HepG2 (cell line): ENCODE data around the gene CMTM8. TPM values are rescaled to one million over a fixed set of nuclear protein-coding genes. Genes with fewer than 3 reads are reported as not detected.

ENCODE experiments used
- AKNA ChIP-seq: sonication (generic); formaldehyde crosslinking; IDR thresholded peaks from 2 replicates; pipeline ENCODE4 v1.4.0; 2020; ENCODE audit warnings: missing genetic modification reagents, borderline replicate concordance
- CENPX ChIP-seq: sonication (generic); formaldehyde crosslinking; IDR thresholded peaks from 2 replicates; pipeline ENCODE4 v1.9.0; 2021; ENCODE audit warnings: mild to moderate bottlenecking, missing genetic modification reagents, moderate library complexity
- DPF2 ChIP-seq: sonication (generic); formaldehyde crosslinking; IDR thresholded peaks from 2 replicates; pipeline ENCODE4 v1.4.0; 2020; ENCODE audit warnings: mild to moderate bottlenecking, low read depth, missing genetic modification reagents, borderline replicate concordance
- GATAD2A ChIP-seq: IDR thresholded peaks from 2 replicates; pipeline ENCODE4 v1.6.1; 2016
- HNRNPK ChIP-seq: fragments of 200-400 bp; formaldehyde crosslinking; IDR thresholded peaks from 2 replicates; pipeline ENCODE4 v1.6.1; 2018; ENCODE audit warnings: low read length, low read depth, moderate library complexity, mild to moderate bottlenecking; ENCODE audit not compliant: poor library complexity, severe bottlenecking
- HOXD1 ChIP-seq: sonication (generic); formaldehyde crosslinking; IDR thresholded peaks from 2 replicates; pipeline ENCODE4 v1.5.0; 2020; ENCODE audit warnings: missing genetic modification reagents
- ISX ChIP-seq: sonication (generic); formaldehyde crosslinking; conservative IDR thresholded peaks from 2 replicates; pipeline ENCODE4 v1.5.0; 2020; ENCODE audit warnings: missing genetic modification reagents
- NFRKB ChIP-seq: fragments of 450-650 bp; IDR thresholded peaks from 2 replicates; pipeline ENCODE4 v1.6.1; 2017
- POLR2AphosphoS2 ChIP-seq: IDR thresholded peaks from 2 replicates; pipeline ENCODE4 v1.6.1; 2011; ENCODE audit warnings: low read depth, low read length, improper control_type of control experiment
- TEAD3 ChIP-seq: optimal IDR thresholded peaks from 2 replicates; pipeline ENCODE3; 2016; ENCODE audit warnings: borderline replicate concordance
- ZFX ChIP-seq: sonication (generic); formaldehyde crosslinking; IDR thresholded peaks from 2 replicates; pipeline ENCODE4 v1.4.0; 2020; ENCODE audit warnings: mild to moderate bottlenecking, low read depth, missing genetic modification reagents, moderate library complexity
- ZMAT5 ChIP-seq: sonication (generic); formaldehyde crosslinking; IDR thresholded peaks from 2 replicates; pipeline ENCODE4 v1.5.0; 2020; ENCODE audit warnings: mild to moderate bottlenecking, low read depth, missing genetic modification reagents, borderline replicate concordance
- ZNF616 ChIP-seq: sonication (generic); formaldehyde crosslinking; IDR thresholded peaks from 2 replicates; pipeline ENCODE4 v1.5.0; 2020; ENCODE audit warnings: low read depth, mild to moderate bottlenecking, missing genetic modification reagents
- polyA plus RNA-seq, 8 experiments: library from polyadenylated mRNA; depleted of rRNA in 3 of 8; stranded (reverse) in 7 of 8; unstranded in 1 of 8; fragments of >200 nt; fragmentation: Illumina TruSeq in 4 of 8; extraction: Trizol in 4 of 8; gene quantifications; 2 replicates each; pipeline versions ENCODE4 v1.2.1 to v1.2.3, GENCODE V29; 2011 to 2016; ENCODE audit warnings: low read depth in 4 of 8, missing spikeins in 1 of 8, mixed read lengths in 1 of 8; ENCODE audit not compliant: insufficient read depth in 1 of 8
- total RNA-seq, 5 experiments: library from RNA; depleted of rRNA; stranded (reverse); fragments of >200 nt; fragmentation: Illumina TruSeq; extraction: Trizol; gene quantifications; 2 replicates each; pipeline ENCODE4 v1.2.3, GENCODE V29; 2016; ENCODE audit warnings: low read depth in 1 of 5
- TF ChIP-seq, protein P1 (sequence below): sonication (generic); formaldehyde crosslinking; IDR thresholded peaks from 2 replicates; pipeline ENCODE4 v1.5.0; 2020; ENCODE audit warnings: mild to moderate bottlenecking, missing genetic modification reagents
- TF ChIP-seq, protein P2 (sequence below): sonication (generic); formaldehyde crosslinking; IDR thresholded peaks from 2 replicates; pipeline ENCODE4 v1.4.0; 2020; ENCODE audit warnings: missing genetic modification reagents, borderline replicate concordance
- TF ChIP-seq, protein P3 (sequence below): sonication (generic); formaldehyde crosslinking; IDR thresholded peaks from 2 replicates; pipeline ENCODE4 v1.4.0; 2020; ENCODE audit warnings: mild to moderate bottlenecking, missing genetic modification reagents

The CMTM8 gene
- total and polyA plus RNA-seq, 2 of the 13 experiments (the other 11 are each of a cell fraction or from before 2014, with no cell fraction given) = 8.9 to 15.8 TPM

DNA sequence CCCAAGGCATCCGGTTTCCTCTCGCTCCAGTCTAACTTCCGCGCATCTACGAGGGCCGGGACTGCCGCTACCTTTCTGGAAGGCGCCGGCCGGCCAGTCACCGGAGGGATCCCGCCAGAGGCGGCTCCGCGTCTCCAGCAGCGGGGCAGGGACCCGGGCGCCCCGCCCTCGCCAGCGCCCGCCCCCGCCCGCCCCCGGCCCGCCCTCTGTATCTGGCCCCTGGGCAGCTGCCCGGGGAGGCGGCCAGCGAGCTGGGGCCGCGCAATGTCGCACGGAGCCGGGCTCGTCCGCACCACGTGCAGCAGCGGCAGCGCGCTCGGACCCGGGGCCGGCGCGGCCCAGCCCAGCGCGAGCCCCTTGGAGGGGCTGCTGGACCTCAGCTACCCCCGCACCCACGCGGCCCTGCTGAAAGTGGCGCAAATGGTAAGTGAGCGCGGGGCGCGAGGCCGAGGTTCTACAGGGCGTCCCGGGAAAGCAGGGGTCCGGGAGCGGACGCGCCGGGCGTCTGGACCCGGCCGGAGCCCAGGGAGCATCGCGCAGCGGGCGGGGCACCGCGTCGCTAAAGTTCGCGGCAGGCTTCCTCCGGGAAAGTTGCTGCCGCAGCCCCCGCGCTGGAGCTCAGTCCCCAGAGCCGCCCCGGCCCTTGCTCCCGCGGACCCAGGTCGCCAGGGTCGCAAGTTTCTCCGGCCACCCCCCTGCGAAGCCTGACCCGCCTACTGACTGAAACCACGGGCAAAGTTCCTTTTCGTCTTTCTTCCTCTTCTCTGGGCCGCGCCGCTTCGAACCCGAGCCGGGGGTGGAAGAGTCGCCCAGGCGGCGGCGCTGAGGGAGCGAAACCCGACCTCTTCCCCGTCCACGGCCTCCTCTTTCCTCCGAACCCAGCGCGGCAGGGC is 153.4 kb downstream of the CMTM8 start, which contains the start of gene CMTM7 (continued):
- TF ChIP-seq ZFX (CRISPR knock-in tag) = peak; percentile 76
- no peak for TF ChIP-seq AKNA (CRISPR knock-in tag)
- TF ChIP-seq ZNF616 (CRISPR knock-in tag) = peak; percentile 82
- TF ChIP-seq, protein P1, sequence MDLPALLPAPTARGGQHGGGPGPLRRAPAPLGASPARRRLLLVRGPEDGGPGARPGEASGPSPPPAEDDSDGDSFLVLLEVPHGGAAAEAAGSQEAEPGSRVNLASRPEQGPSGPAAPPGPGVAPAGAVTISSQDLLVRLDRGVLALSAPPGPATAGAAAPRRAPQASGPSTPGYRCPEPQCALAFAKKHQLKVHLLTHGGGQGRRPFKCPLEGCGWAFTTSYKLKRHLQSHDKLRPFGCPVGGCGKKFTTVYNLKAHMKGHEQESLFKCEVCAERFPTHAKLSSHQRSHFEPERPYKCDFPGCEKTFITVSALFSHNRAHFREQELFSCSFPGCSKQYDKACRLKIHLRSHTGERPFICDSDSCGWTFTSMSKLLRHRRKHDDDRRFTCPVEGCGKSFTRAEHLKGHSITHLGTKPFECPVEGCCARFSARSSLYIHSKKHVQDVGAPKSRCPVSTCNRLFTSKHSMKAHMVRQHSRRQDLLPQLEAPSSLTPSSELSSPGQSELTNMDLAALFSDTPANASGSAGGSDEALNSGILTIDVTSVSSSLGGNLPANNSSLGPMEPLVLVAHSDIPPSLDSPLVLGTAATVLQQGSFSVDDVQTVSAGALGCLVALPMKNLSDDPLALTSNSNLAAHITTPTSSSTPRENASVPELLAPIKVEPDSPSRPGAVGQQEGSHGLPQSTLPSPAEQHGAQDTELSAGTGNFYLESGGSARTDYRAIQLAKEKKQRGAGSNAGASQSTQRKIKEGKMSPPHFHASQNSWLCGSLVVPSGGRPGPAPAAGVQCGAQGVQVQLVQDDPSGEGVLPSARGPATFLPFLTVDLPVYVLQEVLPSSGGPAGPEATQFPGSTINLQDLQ = 0 out of 2 replicates have a peak, but pooled peaks have one; percentile 59
- peak; percentile 12 for TF ChIP-seq HNRNPK
- TF ChIP-seq, protein P2, sequence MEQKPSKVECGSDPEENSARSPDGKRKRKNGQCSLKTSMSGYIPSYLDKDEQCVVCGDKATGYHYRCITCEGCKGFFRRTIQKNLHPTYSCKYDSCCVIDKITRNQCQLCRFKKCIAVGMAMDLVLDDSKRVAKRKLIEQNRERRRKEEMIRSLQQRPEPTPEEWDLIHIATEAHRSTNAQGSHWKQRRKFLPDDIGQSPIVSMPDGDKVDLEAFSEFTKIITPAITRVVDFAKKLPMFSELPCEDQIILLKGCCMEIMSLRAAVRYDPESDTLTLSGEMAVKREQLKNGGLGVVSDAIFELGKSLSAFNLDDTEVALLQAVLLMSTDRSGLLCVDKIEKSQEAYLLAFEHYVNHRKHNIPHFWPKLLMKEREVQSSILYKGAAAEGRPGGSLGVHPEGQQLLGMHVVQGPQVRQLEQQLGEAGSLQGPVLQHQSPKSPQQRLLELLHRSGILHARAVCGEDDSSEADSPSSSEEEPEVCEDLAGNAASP (CRISPR knock-in tag) = no peak
- TF ChIP-seq, protein P3, sequence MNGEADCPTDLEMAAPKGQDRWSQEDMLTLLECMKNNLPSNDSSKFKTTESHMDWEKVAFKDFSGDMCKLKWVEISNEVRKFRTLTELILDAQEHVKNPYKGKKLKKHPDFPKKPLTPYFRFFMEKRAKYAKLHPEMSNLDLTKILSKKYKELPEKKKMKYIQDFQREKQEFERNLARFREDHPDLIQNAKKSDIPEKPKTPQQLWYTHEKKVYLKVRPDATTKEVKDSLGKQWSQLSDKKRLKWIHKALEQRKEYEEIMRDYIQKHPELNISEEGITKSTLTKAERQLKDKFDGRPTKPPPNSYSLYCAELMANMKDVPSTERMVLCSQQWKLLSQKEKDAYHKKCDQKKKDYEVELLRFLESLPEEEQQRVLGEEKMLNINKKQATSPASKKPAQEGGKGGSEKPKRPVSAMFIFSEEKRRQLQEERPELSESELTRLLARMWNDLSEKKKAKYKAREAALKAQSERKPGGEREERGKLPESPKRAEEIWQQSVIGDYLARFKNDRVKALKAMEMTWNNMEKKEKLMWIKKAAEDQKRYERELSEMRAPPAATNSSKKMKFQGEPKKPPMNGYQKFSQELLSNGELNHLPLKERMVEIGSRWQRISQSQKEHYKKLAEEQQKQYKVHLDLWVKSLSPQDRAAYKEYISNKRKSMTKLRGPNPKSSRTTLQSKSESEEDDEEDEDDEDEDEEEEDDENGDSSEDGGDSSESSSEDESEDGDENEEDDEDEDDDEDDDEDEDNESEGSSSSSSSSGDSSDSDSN (CRISPR knock-in tag) = peak; percentile 87
- no peak for TF ChIP-seq ISX (CRISPR knock-in tag)
- TF ChIP-seq ZMAT5 (CRISPR knock-in tag) = no peak
- no peak for TF ChIP-seq NFRKB
- TF ChIP-seq DPF2 (CRISPR knock-in tag) = no peak
- TF ChIP-seq POLR2AphosphoS2 = no peak
- TF ChIP-seq GATAD2A (CRISPR knock-in tag) = no peak; the same call in 1 of the 2 replicates
- peak; percentile 5 for TF ChIP-seq TEAD3 (CRISPR knock-in tag)
- TF ChIP-seq HOXD1 (CRISPR knock-in tag) = no peak
- no peak for TF ChIP-seq CENPX (CRISPR knock-in tag)
